Stimulated activated CD8-positive, alpha-beta memory T cell treated with anti-CD3 and anti-CD28 coated beads, Interleukin-12 subunit alpha, Interleukin-12 subunit beta, amount 100 ng/mL, for 24 hours (primary cell): Measurements from ENCODE around the gene GIGYF2.

ENCODE experiments used
- DNase-seq: peaks from one replicate; pipeline ENCODE4 v3.0.0-alpha.2; 2020; ENCODE audit errors: extremely low read depth

GIGYF2 gene

GRCh38 chr2:232749331-232749730 is 52.2 kb downstream of the GIGYF2 start:
- no peak for DNase-seq

- no peak for DNase-seq
These were observed 53.1 kb downstream of the GIGYF2 start for GRCh38 chr2:232750135-232750671.

- DNase-seq = no peak
These were observed 60.8 kb downstream of the GIGYF2 start for GRCh38 chr2:232757905-232758304.

GRCh38 chr2:232761301-232761907 is 64.3 kb downstream of the GIGYF2 start:
- DNase-seq = no peak

GRCh38 chr2:232767866-232768265 is 70.7 kb downstream of the GIGYF2 start:
- DNase-seq = no peak

- no peak for DNase-seq
These were observed 73.1 kb downstream of the GIGYF2 start for GRCh38 chr2:232770207-232770606.

GRCh38 chr2:232771870-232772269 is 74.7 kb downstream of the GIGYF2 start:
- DNase-seq = no peak

- DNase-seq = no peak
These were observed 75.4 kb downstream of the GIGYF2 start for GRCh38 chr2:232772531-232772930.

- DNase-seq = no peak
These were observed 76.7 kb downstream of the GIGYF2 start for GRCh38 chr2:232773815-232774214.

- no peak for DNase-seq
These were observed 79.3 kb downstream of the GIGYF2 start, which contains the start of gene KCNJ13 for GRCh38 chr2:232776435-232776834. KCNJ13 (minus strand) TSS chr2:232776565; CDS start chr2:232771362, 5,203 bp downstream.

GRCh38 chr2:232777276-232777675 is 80.1 kb downstream of the GIGYF2 start:
- no peak for DNase-seq

- no peak for DNase-seq
These were observed 82.3 kb downstream of the GIGYF2 start for GRCh38 chr2:232779465-232779864.

GRCh38 chr2:232779934-232780333 is 82.8 kb downstream of the GIGYF2 start:
- DNase-seq = no peak

GRCh38 chr2:232781765-232782164 is 84.6 kb downstream of the GIGYF2 start:
- DNase-seq = no peak

GRCh38 chr2:232783278-232783677 is 86.1 kb downstream of the GIGYF2 start:
- DNase-seq = no peak

- no peak for DNase-seq
These were observed 90.7 kb downstream of the GIGYF2 start for GRCh38 chr2:232787806-232788205.

GRCh38 chr2:232789082-232789481 is 92.0 kb downstream of the GIGYF2 start:
- DNase-seq = no peak

- DNase-seq = no peak
These were observed 94.4 kb downstream of the GIGYF2 start for GRCh38 chr2:232791518-232791917.

GRCh38 chr2:232793271-232793670 is 96.1 kb downstream of the GIGYF2 start:
- no peak for DNase-seq

- no peak for DNase-seq
These were observed 97.8 kb downstream of the GIGYF2 start for GRCh38 chr2:232794981-232795380.

- no peak for DNase-seq
These were observed 98.8 kb downstream of the GIGYF2 start for GRCh38 chr2:232795920-232796319.

- DNase-seq = no peak
These were observed 101.1 kb downstream of the GIGYF2 start for GRCh38 chr2:232798187-232798586.

GRCh38 chr2:232800166-232800565 is 103.0 kb downstream of the GIGYF2 start:
- DNase-seq = no peak

- DNase-seq = no peak
These were observed 105.0 kb downstream of the GIGYF2 start for GRCh38 chr2:232802091-232802490.
